Nephron progenitor cell (in vitro differentiated cells): ENCODE measurements around the gene AFDN.

ENCODE experiments used
- DNase-seq: peaks from one replicate; pipeline ENCODE4 v3.0.0; 2021
- H3K27ac Mint-ChIP-seq: 2 replicates; pipeline ENCODE4 v1.8.0; 2021; ENCODE audit warnings: mild to moderate bottlenecking, moderate library complexity, mixed read lengths
- H3K27me3 Mint-ChIP-seq: 2 replicates; pipeline ENCODE4 v1.8.0; 2021; ENCODE audit warnings: mild to moderate bottlenecking, low read depth, mixed read lengths; ENCODE audit not compliant: poor library complexity
- H3K36me3 Mint-ChIP-seq: 2 replicates; pipeline ENCODE4 v1.8.0; 2021; ENCODE audit warnings: low read depth, mixed read lengths
- H3K4me1 Mint-ChIP-seq: 2 replicates; pipeline ENCODE4 v1.8.0; 2021; ENCODE audit warnings: mixed read lengths
- H3K4me3 Mint-ChIP-seq: 2 replicates; pipeline ENCODE4 v1.8.0; 2021; ENCODE audit warnings: mild to moderate bottlenecking, moderate library complexity, mixed read lengths
- H3K9me3 Mint-ChIP-seq: 2 replicates; pipeline ENCODE4 v1.8.0; 2021; ENCODE audit warnings: mild to moderate bottlenecking, moderate library complexity, mixed read lengths
- CTCF ChIP-seq: fragments of 200-600 bp; sonication (generic); IDR thresholded peaks from 2 replicates; pipeline ENCODE4 v1.5.0; 2021; ENCODE audit warnings: antibody characterized with exemption

The AFDN gene

GRCh38 chr6:168017629-168018028 lies 190.9 kb downstream of the AFDN start:
- Mint-ChIP-seq H3K36me3 (peaks cover 15% of the 10 kb centered on the region), H3K4me3 (no peak overlapping the region), H3K27me3 (peaks cover 21% of the 10 kb centered on the region), H3K4me1 (no peaks in the 10 kb centered on the region), H3K9me3 (peaks cover 44% of the 10 kb centered on the region), H3K27ac (no peak overlapping the region)
- no peak for DNase-seq
- no peak for TF ChIP-seq CTCF

- Mint-ChIP-seq H3K36me3 (peaks cover 15% of the 10 kb centered on the region), H3K4me3 (no peak overlapping the region), H3K27me3 (peaks cover 25% of the 10 kb centered on the region), H3K9me3 (peaks cover 41% of the 10 kb centered on the region), H3K4me1 (no peaks in the 10 kb centered on the region), H3K27ac (no peak overlapping the region)
- TF ChIP-seq CTCF = no peak
- DNase-seq = no peak
These were observed 192.0 kb downstream of the AFDN start for GRCh38 chr6:168018664-168019063.

- H3K4me1 Mint-ChIP-seq = peaks cover 9% of the 10 kb centered on the region
- H3K36me3 Mint-ChIP-seq = peaks cover 15% of the 10 kb centered on the region
- H3K27me3 Mint-ChIP-seq = peaks cover 25% of the 10 kb centered on the region
- no peak overlapping the region for H3K27ac Mint-ChIP-seq
- DNase-seq = no peak
- peaks cover 35% of the 10 kb centered on the region for H3K9me3 Mint-ChIP-seq
- no peak overlapping the region for H3K4me3 Mint-ChIP-seq
- TF ChIP-seq CTCF = no peak
These were observed 193.5 kb downstream of the AFDN start for GRCh38 chr6:168020242-168020641.

GRCh38 chr6:168021581-168021980 lies 194.9 kb downstream of the AFDN start:
- Mint-ChIP-seq H3K9me3 (peaks cover 22% of the 10 kb centered on the region), H3K36me3 (peaks cover 7% of the 10 kb centered on the region), H3K27ac (peak overlapping the region; percentile 68), H3K4me1 (peaks cover 19% of the 10 kb centered on the region), H3K4me3 (no peak overlapping the region), H3K27me3 (peaks cover 18% of the 10 kb centered on the region)
- DNase-seq = no peak
- no peak for TF ChIP-seq CTCF
